ENCODE results near the gene EPHA2. TPM values are rescaled to one million over a fixed set of nuclear protein-coding genes. Genes with fewer than 3 reads are reported as not detected.
"Not testable (repeated sequence)": the region's sequence is repeated elsewhere in the genome, so short reads cannot be mapped to it uniquely, and the experiment has no call there.

EPHA2 gene
- total RNA-seq, 1 experiment from 2014 or later = 114 TPM

DNA sequence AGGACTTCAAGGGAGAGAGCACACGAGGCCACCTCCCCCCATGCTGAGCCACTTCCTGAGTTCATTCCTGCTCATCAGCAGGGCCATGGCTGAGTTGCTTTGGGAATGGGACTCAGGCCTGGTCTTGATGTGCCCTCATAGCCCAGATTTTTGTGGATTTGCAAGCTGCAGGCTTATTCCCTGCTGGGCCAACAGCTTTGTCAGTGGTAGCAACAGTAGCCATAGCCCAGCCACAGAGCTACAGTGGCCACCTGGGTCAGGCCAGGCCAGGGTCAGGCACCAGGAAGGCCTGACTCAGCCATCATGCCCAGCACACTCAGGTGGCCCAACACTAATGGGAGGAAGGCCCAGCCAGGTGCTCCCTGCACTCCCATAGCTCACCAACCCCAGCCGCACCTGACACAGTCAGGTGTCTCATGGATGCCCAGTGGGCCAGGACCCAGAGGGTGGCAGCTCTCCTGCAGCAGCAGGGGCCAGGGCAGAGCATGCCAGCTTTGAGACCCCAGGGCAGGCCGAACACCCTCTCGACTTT, 33.5 kb downstream of the EPHA2 start:
- DNase-seq (ENCODE audit: low read depth) = no peak

DNA sequence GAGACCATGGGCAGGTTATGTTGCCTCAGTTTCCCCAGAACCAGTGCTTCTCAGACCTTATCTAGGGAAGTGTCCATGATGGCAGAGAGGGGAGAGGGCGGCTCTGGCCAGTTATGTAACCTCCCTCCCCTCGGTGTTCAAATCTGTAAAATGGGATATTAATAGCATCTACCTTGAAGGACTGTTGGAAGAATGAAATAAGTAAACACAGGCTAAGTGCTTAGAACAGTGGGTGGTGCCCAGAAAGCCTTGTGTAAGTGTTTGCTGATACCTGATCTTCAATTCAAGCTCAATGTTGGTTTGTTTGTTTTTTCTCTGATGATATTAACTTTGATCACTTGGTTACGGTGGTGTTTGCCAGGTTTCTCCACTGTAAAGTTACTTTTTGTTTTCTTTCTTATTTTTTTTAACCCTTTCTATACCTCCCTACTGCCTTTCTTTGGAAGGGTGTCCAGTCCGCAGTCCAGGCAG, 34.9 kb downstream of the EPHA2 start:
- DNase-seq (ENCODE audit: low read depth) = no peak

DNA sequence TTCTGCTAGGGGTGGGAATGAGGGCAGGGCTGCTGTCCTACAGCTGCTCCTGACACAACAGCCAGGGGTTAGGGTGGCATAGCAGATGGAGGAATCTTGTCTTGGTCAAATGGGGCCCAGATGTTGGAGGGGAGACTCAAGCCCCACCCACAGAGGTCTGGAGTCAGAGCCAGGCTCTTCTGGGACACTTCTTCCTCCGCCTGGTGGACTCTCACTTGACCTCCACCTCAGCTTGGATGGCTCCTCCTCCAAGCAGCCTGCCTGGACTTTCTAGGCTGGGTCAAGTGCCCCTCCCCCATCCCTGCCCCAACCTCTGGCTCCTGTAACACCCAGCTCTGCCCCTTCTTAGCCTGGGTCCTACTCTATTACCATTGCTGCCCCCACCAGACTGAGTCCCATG, 35.5 kb downstream of the EPHA2 start:
- DNase-seq (ENCODE audit: low read depth) = peak; percentile 4

DNA sequence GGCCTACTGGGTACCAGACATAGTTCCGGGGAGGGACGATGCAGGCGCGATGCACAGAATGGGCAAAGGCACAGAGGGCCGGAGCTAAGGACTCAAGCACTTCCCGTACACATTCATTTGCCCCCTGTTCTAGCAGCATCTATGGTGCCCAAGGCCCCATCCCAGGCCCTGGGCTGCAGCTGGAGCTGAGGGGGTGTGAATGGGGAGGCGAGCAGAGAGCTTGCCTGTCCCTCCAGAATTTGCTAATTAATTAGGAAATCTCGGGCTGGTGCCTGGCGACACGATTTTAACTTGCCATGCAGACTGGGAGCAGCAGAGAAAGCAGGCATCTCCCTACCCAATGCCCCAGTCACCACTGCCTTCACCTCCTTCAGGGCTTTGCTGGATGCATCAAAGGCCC, 35.9 kb downstream of the EPHA2 start:
- DNase-seq (ENCODE audit: low read depth) = no peak

DNA sequence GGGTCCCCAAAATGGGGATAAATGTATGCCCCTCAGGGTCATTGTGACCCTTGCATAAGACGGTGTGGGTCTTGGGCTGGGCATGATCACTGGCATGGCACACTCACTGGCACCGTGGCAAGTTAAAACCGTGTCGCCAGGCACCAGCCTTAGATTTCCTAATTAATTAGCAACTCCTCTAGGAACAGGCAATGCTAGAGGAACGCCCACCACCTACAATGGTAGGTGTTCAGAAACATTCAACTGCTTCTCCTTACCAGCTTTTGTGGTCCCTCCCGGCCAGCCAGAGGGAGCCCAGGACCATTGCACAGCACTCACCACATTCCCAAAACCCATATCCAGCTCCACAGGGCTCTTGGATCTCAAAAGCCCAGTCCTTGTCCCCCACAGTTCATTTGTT, 36.4 kb downstream of the EPHA2 start:
- peak; percentile 3 for DNase-seq (ENCODE audit: low read depth)

DNA sequence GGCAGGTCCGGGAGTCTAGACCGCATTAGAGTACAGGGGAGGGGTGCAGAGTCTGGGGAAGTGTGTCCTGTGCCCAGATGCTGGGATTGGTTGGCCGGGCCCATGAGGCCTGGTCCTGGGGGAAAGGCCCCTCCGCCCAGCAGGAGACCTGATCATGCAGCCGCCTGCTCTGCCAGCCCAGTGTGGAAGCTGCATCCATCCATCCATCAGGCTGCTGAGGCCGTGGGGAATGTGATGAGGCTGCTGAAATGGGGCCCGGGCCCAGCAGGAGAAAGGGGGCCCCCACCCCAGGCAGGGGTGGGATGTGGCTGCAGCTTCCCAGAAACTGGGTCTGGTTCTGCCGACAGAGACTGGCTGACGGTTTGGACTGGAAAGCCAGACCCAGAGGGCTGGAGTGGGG, 37.2 kb downstream of the EPHA2 start:
- no peak for DNase-seq (ENCODE audit: low read depth)

DNA sequence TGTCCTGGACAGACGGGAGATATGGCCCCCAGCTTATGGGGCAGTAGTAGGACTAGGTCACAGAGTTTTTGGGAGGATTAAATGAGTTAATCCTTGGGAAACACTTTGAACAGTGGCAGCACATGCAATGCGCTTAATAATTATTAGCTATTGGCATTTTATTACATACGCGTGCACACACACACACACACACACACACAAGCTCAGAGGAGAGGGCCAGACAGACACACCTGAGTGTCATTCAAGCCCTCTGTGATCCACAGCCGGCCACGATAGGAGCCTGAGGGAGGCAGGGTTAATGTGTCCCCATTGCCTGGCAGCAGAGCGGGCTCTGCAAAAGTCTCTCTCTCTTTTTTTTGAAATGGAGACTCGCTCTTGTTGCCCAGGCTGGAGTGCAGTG, 37.9 kb downstream of the EPHA2 start:
- no peak for DNase-seq (ENCODE audit: low read depth)

DNA sequence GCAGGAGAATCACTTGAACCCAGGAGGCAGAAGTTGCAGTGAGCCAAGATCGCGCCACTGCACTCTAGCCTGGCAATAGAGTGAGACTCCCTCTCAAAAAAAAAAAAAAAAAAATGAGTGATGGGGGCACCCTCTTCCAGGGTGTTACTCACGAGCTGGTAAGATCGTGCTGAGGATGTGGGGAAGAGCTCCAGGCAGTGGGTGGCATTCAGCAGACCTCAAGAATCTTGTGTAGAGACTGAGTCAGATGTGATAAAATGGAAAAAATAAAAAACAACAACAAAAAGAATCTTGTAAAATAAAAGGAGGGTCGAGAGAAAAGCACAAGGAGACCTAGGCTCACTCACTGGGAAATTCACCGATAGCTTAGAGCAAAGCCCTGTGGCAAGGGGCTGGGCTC, 38.5 kb downstream of the EPHA2 start:
- DNase-seq (ENCODE audit: low read depth) = peak; percentile 8

DNA sequence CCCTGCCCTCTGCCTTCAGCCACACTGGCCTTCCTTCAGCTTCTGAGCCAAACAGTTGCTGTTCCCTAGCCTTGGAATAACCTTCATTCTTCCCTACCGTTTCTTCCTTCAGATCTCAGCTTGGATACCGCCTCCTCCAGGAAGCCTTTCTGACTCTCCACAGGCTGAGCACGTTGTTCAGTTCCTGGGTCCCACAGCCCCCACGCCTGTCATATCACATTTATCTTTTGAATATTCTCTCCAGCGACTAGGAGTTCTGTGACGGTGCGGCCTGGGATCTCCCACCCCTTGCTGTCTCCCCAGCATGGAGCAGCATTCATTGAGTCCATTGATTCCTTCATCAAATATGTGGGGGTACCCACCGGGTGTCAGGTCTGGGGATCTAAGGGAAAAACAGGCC, 39.2 kb downstream of the EPHA2 start:
- DNase-seq (ENCODE audit: low read depth) = no peak

DNA sequence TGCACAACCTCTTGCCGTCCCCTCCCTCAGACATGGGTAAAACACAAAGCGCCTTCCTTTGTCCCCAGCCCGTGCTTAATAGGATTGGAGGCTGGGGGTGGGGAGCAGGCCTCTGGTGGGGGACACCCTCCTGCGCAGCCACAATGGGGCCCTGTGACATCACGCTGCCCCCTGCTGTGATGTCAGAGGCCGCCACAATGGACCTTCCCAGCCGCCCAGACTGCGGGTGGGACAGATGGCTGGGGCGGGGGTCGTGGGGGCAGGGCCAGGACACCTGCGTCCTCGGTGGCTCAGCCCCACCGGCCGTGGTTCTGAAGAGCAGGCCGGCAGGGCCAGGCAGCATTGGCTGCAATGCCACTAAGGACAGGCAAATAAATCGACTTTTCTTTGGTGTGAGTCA, 39.9 kb downstream of the EPHA2 start:
- no peak for DNase-seq (ENCODE audit: low read depth)

DNA sequence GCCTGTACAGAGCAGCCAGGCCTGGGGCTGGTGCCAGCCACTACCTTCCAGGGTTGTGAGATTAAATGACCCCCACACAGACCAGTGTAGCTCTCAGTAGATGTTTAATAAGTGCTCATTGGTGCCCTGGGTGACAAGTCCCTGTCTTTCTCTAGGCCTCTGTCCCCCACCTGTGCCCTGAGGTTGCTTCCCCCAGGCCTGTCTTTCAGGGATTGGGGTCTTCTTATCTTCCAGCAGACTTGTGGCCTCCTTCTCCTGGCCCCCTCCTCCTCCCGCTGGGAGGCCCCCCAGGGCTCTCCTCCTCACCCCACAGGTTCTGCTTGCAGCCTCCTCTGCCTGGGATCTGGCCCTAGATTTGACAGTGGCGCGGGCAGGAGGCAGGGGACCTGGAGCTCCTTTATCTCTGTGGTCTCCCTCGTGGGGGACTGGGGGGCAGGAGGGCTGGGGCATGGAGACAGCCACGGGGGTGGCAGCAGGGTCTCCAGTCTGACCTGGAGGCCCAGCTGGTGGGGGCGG, 40.3 kb downstream of the EPHA2 start:
- no peak for DNase-seq (ENCODE audit: low read depth)

DNA sequence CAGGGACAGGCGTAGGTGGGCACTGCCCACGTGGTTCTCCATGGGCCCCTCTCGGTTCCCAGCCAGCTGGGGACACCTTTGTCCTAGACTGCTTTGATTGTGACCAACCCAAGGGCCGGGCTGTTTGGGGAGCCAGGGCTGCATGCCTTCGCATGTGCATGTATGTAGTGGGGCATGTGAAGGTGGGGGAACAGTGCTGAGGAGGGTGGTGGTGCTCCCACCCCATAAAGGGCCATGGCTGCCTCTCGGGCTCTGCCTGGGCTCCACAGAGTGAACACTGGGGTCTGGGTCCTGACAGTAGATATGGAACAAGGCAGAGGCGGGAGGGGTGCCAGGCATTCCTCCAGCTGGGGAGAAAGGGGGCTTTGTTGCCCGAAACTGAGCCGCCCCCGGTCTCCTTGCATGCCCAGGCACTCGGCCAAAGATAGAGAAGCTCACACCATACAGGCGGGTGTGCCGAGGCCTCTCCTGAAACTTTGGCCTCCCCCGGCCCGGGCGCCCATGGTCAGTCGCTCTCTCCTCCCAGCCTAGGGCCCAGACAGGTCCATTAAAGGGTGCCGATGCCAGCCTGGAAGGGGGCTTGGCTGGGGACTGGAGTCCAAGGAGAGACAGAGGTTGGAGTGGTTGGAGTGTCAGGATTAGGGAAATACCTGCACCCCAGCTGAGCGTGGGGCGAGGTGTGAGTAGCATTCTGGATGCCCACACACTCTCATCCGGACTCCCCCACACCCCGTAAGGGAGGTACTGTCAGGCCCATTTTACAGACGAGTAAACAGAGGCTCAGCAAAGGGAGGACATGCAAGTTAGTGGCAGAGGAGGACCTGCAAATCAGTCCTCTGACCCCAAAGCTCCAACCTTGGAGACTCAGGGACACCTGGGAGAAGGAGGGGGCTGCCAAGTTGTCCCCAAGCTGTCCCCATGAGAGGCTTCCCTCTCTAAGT, 41.1 kb downstream of the EPHA2 start:
- DNase-seq (ENCODE audit: low read depth) = no peak

DNA sequence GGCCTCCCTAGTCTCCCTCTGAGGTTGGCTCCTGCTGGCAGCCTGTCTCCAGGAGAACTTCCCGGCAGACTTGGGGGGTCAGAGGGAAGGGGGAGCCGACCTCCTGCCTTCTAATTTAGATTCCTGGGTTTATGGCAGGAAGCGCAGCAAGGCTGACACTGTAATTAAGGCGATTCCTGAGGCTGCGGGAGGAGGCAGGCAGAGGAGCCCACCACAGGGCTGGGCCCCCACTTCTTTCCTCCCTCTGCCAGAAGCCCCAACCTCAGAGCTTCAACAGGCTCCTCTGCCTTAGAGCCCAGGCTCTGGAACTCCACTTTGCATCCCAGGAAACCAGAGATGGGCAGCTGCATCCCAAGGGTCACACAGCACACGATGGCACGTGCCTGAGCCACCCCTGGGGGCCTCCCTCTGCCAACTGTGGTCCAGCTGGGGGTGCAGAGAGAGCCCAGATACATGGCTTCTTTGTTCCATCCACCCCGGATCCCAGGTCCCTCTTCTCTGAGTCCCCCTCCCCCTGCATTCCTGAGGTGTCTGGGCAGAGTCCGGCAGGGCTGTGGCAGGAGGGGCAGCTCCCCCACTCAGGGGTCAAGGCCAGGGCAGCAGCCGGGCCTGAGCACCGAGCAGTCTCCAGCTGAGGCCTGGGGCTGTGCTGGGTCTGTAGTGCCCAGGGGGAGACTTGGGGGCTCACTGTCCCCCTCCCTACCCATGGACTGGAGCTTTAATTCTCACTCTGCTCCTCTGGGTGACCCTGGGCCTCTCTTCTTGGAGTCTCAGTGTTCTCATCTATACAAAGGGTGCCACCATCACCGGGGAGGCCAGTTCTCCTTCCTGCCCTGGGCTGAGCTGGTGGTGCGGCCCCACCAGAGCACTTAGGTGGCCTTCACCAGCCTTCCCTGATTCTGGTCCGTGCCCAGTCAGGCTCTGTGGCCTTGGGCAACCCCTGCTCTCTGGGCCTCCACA, 43.0 kb downstream of the EPHA2 start:
- DNase-seq (ENCODE audit: low read depth) = no peak

DNA sequence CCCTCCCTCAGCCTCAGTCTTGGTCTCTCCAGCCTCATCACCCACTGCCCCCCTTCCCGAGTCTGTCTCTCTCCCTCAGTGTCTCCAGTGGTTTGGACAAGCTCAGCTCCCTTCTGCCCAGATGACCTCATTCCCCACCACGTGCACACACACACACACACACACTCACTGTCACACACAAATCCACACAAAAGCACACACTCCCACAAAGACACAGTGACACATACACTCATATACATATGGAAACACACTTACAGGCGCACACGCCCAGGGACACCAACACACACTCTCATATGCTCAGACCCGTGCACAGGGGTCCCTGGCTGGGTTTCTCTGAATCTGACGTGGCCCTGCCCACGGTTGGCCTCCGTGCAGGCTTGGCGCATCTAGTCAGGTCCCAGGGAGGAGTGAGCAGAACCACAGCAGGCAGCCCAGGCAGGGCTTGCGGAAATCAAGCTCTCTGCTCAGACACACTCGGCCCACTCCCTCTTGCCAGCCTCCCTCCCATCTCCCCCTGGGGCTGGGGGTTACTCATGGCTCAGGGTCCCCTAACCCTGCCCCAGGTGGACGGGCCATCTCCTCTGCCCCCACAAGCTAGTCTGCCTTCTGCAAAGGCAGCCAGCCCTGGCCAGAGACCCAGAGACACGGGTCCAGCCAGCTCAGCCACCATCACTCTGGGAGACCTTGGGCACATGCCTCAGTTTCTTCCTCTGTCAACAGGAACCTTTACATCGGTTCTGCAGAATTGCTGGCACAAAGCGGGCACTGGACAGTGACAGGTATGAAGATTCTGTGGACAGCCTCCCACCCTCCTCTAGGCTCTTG, 43.9 kb downstream of the EPHA2 start:
- DNase-seq (ENCODE audit: low read depth) = no peak

DNA sequence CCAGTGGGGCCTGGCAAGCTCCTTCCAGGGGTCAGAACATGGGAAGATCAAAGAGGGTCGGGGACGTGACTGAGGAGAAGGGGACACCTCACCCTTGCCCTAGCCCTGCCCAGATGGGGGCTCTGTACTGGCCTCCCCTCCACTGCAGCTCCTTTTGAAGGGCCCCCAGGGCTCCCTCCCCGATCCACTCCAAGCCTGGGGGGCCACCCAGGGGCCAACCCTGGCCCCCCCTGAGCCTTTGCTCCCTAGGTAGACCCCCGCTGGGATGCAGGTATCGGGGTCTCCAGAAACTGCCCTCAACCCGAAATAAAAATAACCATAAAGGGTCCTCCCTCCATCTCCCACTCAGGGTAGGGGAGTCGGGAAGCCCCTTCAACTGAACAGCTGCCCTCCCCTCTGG, 45.0 kb downstream of the EPHA2 start:
- DNase-seq (ENCODE audit: low read depth) = no peak

DNA sequence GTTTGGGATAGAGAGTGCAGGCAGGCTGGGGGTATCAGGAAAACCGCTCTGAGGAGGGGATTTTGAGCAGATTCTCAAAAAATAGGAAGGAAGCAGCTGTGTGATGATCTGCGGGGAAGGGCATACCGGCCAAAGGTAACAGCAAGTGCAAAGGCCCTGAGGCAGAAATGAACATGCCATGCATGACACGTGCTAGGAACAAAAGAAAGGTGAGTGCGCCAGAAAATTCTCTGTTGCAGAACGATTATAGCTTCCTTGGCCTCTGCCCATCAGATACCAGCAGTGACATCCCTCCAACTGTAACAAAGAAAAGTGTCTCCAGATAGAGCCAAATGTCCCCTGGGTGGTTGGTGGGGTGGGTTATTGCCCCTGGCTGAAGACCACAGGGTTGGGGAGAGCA, 45.4 kb downstream of the EPHA2 start:
- no peak for DNase-seq (ENCODE audit: low read depth)

DNA sequence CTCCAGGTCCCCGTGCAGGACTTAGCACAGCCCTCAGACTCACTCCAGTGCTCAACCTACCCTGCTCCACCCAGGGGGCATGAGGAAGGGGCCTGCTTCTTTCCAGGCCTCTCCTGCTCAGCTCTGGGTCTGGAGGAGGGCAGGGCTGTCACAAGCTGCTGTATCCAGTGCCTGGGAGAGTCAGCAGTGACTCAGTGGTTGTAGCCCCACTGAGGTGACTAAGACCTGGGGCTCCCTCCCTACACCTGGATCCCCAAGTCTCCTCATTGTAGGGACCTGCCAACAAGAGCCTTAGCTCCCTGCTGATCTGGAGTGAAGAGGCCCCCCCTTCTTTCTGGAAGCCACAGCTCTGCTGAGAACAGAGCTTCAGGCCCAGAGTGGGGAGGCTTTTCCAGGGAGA, 46.3 kb downstream of the EPHA2 start:
- no peak for DNase-seq (ENCODE audit: low read depth)

DNA sequence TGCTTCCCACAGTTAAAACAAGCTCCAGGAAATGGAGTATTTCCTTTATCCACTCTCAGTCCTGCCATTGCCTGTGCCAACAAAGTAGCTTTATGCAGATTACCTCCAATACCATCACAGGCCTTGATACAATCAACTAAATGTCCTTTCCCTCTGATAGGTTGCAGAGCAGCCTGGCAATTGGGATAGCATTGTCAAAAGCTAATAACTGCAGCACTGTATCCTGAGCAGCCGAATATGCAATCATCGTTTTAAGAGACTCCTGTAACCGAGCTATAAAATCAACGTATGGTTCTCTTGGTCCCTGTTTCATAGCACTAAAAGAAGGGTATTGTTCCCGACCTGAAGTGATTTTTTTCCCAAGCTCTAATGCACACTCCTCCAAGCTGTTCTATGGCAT, 48.8 kb downstream of the EPHA2 start:
- DNase-seq (ENCODE audit: low read depth) = not testable (repeated sequence)

DNA sequence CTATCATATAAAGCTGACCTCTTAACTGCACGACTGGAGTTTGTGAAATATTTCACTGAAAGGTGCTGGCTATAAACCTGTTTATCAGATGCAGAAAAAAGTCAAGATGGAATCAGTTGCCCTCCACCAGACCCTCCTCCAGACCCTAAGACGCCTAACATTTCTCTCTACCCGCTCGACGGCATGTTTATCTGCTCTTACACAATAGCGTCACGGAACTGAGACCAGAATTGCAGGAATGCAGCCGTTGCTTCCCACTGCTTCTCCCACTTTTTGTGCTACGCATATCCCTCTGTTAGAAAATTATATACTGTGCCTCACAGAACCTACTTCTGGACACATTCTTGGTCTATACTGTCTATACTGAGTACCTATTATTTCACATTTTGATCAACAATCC, 54.2 kb downstream of the EPHA2 start:
- no peak for DNase-seq (ENCODE audit: low read depth)

DNA sequence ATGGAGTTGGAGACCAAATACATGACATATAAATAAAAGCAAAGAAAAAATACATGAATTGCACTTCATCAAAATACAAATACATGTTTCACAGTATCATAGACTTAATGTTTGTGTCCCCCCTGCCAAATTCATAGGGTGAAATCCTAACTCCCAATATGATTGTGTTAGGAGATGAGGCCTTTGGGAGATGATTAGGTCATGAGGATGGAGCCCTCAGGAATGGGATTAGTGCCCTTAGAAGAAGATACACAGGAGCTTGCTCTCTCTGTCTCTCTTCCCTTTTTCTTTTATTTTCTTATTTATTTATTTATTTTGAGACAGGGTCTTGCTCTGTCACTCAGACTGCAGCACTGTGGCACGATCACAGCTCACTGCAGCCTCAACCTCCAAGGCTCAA, 56.5 kb downstream of the EPHA2 start:
- DNase-seq (ENCODE audit: low read depth) = no peak

DNA sequence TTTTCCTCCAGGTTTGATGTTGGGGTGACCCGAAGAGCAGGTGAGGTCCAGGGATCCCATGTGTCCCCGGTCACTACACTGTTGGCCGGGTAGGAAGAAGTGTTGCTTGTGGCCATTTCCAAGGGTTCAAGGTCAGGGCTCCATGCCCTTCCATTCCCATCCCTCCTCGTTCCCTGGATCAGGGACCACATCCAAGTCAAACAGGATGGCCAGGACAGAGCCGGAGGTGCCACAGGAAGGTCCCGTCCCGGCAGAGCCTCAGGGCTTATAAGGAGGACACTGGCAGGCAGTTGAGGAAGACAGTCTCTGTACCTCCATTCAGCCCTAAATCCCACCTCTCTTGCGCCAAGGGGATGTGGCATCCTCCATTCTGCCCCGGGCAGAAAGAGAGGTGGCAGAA, 60.4 kb downstream of the EPHA2 start:
- DNase-seq (ENCODE audit: low read depth) = no peak
